ENCODE results near the gene DBH.

DBH gene

DNA sequence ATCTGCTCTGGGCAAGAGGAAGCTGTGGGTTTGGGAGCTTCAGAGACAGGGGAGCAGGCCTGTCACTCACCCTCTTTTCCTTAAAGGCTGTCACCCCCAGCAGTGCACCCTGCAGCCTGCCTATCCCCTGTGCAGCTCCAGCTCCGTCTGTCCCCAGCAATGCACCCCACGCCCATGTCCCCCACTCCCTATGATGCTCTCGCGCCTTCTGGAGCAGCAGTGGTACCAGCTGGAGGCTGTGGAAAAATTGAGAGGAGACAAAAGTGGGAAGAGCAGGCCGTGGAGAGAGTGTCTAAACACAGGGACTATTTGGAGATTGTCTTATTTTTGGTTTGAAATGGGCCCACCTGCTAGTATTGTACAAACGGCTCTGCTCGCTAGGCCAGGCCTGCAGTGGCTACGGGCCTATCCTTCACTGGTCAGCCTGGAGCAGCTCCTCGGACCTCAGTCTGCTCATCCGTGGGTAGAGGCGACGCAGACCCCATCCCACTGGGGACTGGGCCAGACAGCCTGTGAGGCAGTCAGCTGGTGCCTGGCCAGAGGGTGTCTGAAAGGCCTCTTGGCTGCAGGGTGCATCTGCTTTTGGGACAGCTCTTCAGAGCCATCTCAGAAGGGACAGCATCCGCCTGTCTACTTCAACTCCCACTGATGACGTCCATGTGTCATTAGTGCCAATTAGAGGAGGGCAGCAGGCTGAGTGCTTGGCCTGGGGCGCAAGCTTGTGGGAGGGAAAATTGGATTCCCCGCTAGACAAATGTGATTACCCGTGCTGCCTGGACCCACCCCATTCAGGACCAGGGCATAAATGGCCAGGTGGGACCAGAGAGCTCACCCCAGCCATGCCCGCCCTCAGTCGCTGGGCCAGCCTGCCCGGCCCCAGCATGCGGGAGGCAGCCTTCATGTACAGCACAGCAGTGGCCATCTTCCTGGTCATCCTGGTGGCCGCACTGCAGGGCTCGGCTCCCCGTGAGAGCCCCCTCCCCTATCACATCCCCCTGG lies at the start of gene DBH:
TSS of gene DBH (plus strand) at position 831 of the 999 bp plus-strand sequence. CDS start at position 840, 9 bp downstream.
- no peak for DNase-seq

DNA sequence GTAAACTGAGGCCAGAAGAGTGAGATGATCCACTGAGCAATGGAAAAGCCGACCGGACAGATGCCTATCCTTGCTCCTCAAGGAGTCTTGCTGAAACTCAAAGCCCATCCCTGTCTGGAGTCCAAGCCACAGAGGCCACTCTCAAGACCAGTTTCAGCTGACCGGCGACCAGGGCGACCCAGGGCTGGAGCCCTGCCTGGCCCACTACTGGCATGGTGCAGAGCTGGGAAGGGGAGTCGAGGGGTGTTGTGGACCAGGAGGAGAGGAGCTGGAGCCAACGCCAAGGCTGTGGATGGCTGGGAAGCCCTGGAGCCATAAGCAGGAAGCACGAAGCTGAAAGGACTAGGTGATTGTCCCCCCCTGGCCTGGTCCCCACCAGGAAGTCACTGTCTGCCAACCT lies 49.1 kb upstream of the DBH start:
- no peak for DNase-seq

DNA sequence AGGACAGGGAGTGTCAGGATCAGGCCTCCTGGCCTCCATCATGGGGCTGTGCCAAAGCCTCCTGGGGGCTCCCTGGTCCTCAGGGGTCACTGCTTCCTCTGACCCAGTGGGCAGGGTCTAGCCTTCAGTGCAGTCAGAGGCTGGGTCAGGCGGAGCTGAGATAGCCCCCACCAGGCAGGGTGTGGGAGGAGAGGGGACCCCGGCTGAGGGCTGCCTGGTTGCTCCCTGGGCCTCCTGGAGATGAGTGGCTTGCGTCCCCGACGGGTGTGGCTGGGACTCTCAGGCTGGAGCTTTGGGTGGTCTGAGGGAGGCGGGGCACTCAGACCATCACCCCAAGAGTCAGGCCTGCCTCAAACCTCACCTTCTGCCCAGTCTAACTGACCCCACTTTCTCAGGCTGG lies 48.7 kb upstream of the DBH start:
- DNase-seq = no peak

DNA sequence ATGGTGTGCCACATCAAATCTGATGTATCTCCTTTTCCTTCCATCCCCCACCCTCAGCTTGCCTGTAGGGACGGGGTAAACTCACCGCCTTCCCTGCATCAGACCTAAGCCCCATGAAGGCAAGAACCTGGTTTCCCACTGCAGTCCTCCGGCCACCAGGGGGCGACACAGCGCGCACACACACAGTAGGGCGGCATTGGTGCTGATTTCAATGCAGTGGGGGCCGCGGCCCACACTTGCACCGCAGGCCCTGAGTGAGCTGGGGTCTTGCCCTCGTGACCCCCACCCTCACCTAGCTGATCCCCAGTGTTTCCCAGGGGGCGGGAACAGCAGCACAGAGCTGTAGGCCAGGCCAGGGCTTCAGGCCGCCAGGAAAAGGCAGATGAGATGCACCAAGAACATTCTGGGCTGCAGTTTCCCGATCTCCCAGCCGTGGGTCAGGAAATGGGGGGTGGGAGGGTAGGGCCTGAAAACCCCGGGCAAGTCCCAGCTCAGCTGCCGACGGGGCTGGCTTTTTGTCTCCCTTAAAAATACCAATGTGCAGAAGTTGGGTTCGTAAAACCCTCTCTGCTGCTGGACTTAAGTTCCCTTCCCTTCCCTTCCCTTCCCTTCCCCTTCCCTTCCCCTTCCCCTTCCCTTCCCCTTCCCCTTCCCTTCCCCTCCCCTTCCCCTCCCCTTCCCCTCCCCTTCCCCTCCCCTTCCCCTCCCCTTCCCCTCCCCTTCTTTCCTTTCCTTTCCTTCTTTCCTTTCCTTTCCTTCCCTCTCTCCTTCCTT lies 46.5 kb upstream of the DBH start:
- DNase-seq = no peak

DNA sequence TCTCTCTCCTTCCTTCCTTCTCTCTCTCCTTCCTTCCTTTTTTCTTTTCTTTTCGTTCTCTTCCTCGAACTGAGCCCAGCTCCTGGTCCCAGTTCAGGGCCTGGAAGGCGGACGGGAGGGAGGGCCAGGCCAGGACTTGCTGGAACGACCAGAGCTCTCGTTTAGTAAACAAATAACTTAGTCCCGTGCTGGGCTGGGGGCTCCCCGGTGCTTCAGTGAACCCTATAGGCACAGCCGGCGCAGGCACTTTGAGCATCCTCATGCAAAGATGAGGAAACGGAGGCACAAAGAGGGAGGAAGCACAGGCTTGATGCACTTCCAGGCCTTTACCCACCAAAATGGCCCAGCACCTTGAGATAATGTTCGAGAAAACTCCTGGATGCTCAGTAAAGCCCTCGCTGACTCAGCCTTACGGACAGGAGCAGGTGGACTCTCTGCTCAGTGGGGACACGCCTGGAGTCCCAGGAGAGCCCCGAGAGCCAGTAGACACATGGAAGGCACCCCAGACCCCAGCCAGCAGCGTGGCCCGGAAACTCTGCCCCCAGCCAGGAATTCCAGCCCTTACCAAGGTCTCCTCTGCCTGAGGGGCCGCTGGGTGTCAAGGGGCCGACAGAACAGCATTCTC lies 45.8 kb upstream of the DBH start:
- DNase-seq = no peak

DNA sequence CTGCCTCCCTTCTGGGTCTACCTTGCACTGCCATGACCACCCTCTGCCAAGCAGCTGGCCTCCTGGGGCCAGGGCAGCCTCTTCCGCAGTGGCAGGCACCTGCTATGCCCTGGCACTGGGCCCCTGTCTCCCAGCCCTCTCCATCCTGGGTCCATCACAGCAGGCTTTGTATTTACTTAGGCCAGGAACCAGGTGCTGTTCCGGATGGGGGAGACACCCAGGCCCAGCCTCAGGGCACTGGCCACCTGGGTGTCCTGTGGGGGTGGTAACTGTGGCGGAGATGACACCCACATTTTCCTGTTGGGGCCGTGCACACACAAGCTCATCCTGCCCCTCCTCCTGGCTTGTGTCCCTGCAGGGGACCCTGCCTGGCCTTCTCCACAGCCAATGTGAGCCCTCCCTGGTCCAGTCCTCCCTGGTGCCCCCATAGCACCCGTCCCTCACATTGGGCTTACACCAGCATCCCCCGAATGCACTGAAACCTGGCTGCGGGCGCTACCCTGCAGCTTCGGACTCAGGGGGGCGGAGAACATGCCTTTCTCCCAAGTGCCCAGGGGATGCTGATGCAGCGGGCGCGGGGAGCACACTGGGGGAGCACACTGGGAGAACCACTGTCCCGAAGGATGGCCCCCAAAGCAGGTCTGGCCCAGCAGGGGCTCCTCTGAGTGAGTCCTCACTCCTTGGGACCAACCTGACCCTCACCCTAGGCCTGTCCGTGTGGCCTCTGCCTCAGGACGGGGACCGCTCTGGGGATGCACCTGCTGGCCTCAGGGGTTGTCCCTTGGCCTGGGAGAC lies 44.9 kb upstream of the DBH start:
- DNase-seq = peak; percentile 82 to 94

DNA sequence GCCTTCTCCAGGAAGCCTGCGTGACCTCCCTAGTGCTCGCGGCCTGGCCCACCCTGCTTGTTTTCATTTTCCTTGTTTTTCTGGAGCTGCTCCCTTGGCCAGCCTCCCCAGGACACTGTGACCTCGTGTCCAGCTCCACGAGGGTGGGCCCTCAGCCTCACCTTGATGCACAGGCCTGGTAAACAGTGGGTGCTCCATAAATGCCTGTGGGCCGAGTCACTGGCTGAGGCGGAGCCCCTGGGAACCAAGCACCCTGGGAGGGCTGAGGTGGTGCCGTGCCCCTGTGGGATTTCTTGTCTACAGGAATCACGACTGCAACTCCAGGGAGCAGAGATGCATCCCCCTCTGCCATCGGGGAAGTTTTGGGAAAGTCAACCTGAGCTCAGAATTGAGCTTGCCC lies 44.2 kb upstream of the DBH start:
- no peak for DNase-seq

DNA sequence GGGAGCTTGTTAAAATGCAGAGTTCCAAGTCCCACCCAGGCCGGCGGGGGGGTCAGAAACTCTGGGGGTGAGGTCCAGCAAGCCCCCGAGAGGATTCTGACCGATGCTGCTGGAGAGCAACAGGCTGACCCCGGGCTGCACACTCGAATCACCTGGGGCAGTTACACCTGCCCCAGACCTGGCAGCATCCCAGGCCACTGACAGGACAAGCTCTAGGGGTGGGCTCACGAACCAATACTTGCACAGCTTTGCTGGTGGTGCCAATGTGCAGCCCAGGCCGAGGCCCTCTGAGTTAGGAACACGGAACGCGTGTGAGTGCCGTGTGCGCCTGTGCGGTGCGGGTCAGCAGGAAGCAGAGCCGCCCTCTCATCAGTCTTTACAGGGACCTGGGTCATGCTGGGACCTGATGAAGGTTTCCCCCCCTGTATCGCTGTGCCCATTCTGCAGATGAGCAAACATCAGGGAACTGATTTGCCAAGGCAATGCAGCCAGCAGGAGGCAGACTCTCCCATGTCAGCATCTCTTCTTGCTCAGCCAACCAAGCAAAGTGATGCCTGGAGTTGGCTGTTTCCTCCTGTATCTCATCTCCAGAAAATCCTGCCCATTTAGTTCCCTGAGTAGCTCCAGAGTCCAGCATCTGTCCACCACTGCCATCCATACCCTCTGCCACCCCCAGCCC lies 43.3 kb upstream of the DBH start:
- DNase-seq = peak in 1 of 2 experiments; percentile 21

DNA sequence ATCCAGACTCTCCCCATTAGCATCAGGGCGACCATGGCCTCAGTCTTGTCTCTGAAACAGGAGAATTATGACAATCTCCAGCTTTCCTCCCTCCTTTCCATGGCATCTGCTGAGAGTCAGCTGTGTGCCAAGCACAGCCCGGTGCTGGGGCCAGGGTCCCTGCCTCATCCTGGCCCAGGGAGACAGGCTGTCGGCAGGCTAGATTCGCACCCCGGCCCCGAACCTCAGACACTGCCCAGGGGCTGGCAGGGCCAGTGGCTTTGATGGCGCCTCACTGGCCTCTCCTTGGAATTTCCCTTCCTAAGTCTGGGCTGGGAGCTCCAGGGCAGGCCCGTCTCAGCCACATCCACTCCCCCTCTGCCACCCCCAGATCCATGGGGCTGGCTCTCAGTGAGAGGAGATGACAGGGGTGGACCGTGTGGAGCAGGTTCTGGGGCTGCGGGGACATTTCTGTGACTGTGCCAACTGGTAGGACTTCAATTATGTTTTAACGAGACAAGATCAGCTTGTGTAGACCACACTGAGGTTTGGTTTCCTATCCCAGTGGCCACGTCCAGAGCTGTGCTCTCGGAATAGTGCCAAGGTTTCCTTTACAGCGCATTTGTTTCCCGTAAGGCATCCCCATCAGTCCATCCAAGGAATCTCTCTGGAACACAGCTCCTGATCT lies 42.4 kb upstream of the DBH start:
- DNase-seq = no peak

DNA sequence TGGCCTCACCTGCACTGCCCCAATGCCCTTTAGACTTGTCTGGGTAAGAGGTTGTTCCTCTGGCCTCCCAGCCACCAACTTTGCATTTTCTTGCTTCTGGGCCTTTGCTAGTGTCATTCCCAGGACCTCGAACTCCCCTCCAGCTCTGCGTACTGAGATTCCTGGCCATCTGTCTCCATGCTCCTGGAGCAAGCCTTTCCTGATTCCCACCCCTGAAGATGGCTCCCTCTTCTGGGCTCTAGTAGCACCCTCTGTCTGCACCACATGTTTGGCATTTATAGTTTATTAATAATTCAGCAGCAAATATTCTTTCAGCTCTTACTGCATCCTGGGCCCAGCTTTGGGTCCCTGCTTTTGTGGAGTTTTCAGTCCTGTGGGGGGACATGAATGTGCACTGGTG lies 41.9 kb upstream of the DBH start:
- no peak for DNase-seq

DNA sequence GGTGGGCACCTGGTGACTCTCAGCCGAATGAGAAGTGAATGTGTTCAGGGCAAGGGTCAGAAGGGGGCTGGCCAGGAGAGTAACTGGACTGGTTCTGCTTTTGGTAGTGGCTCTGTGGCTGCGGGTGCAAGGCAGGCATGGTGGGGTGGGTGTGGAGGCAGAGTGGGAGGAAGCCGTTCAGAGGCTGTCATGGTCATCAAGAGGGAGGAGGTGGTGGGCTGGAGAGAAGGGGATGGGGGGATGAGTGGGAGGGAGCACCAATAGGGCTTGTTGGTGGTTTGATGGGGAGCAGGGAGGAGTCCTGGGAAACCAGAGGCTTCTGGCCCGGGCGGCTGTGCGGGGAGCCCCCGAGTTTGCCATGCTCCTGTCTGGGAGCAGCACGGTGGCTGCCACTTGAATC lies 40.3 kb upstream of the DBH start:
- DNase-seq = no peak

DNA sequence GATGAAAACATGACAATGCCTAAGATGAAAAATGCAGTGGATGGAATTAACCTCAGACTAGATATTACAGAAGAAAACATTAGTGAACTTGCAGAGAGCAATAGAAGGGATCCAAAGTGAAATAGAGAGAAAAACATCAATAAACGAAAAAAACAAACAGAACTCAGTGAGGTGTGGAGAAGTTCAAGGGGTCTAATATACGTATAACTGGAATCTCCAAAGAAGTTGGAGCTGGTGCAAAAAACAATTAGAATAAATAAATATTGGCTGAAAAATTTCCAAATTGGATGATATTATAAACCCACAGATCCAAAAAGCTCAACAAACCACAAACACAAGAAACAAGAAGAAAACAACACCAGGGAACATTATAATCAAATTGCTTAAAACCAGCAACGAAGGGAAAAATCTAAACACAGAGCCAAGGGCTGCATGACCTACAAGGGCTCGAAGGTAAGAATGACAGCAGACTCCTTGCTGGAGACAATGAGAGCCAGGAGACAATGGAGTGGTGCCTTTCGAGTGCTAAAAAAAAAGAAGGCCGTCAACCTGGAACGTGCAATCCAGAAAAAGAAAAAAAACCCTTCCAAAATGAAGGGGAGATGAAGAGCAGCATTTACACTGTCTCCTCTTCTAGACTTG lies 38.7 kb upstream of the DBH start:
- DNase-seq = peak in 1 of 2 experiments; percentile 54

DNA sequence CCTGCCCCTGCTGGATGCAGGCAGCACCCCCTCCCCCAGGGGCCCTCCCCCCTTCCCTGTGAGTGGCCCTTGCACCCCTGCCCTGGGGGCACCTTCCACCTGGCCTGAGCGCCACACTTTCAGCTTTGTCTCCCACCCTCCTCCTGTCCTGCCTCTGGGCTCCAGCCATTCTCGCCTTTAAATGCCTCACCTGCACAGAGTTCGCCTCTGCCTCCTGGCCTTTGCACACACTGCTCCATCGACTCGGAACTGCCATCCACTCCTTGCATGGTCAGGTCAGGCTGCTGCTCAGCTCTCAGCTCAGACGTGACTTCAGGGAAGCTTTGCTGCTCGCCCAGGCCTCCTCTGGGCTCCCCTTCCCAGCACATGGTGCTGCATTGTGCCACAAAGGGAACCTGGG lies 37.2 kb upstream of the DBH start:
- no peak for DNase-seq

DNA sequence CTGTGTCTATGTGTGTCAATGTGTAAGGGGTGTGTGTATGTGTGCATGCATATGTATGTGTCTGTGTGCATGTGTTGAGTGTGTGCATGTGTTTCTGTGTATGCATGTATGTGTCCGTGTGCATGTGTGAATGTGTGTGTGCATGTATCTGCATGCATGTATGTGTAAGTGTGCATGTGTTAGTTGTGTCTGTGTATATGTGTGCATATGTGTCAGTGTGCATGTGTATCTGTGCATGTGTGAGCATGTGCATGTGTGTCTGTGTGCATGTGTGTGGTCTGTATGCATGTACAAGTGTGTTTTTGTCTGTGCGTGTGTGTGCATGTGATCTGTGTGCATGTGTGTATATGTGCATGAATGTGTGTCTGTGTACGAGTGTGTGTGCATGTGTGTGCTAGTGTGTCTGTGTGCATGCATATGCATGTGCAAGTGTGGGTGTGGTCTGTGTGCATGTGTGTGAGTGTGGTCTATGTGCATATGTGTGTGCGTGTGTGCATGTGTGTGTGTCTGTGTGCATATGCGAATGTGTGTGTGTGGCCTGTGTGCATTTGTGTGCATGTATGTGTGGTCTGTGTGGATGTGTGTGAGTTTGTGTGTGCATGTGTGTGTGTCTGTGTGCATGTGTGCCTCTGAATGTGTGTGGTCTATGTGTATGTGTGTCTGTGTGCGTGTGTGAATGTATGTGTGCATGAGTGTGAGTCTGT lies 36.5 kb upstream of the DBH start:
- no peak for DNase-seq

DNA sequence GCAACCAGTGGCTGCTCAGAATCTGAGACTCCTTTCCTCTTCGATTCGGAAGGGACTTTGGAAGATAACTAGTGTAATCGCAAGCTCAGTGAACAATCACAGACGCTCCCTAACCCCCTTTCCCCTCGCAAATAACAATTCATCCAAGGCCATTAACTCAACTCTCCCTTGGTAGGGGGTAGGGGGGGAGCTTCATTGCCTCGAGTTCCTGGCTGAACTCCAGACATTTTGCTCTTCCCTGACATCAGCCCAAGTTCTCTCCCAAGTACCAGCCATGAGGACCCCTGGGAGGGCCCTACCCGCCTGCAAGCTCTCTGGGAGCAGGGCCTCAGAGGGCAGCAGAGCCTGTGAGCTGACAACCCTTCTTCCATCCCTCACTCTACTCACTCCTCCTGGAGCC lies 35.4 kb upstream of the DBH start:
- DNase-seq = peak in 1 of 2 experiments; percentile 18

DNA sequence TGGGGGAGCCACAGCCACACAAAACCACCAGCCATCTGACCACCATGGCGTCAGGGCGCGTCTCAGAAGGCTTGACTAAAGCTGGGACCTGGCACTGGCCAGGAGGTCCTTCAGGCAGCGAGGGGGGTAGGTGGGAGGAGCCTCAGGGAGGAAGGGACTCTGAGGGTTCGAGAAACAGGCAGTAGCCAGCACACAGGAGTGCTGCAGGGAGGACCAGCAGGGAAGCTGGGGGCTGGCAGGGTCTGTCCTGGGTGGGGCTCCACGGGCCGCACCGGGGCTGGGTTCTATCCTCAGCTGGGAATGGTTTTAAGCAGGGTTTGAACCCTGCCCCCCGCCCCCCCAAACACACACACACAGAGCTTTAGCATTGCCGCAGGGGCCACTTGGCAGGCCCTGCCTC lies 34.4 kb upstream of the DBH start:
- DNase-seq = no peak

DNA sequence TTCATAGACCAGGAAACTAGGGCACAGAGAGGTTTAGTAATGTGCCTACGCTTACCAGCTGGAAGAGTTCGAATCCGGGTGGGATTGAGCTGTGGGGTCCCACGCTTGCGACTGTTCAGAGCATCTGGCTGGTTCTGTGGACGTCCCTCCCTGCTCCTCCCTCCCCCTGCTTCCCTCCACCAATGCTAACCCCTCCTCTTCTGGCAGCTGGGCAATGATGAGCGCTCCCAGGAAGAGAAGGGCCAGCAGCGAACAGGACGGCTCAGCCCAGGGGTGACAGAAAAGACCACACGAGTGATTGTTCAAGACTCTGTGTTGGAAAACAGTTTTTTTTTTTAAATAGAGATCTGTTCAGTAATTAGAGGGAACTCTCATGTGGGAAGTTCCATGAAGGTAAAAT lies 33.9 kb upstream of the DBH start:
- peak in 1 of 2 experiments; percentile 37 for DNase-seq

DNA sequence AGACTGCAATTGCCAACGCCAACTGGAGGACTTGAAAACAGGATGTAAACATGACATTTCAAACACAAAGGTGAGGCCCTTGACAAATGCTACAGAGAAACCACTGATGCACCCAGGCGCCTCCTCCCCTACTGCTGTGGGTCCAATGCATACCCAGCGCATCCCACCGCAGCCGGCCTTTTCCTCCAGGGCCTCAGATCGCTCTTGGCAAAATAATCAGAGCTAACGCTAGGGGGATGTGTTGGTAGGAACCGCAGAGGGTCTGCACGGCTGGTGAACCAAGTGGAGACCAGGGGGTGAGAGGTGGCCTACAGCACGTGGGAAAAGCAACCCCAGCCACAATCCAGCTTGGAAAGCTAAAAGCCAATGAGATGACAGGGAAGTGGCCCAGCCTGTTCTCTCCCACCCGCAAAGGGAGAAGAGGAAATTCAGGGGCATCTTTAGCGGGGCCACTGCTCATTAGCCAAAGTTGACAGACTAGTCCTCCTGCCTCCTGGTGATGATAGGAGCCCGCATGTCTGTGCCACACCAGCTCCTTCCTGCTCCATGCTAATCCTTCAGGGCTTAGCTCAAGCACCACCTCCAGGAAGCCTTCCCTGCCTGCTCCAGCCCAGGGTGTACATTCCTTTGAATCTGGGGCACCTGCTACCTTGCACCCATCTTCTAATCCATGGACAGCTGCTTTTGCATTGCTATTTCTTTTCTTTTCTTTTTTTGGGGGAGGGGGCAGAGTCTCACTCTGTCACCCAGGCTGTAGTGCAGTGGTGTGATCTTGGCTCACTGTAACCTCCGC lies 32.8 kb upstream of the DBH start:
- peak in 1 of 2 experiments; percentile 44 for DNase-seq

DNA sequence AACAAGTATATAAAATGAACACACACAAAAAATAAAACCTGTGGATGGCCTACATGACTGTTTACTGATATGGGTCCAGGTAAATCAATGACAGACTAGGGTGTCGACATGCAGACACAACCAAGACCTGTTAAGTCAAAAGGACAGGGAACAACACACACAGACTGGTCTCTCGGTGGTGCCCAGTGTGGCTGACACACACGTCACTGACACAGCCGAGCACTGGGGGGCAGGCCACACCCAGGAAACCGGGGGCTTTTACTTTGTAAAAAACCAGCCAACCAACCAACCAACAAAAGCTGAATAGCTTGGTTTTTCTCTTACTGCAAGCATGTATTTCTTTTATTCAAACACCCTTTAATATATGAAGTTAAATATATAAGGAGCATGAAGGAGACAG lies 31.9 kb upstream of the DBH start:
- peak in 1 of 2 experiments; percentile 24 for DNase-seq

Measured in NCI-H2081 (cell line).